GM13977 (cell line): Measurements from ENCODE around the gene CREB5.

Source experiments
- DNase-seq: peaks from one replicate; pipeline ENCODE4 v3.0.0; 2012; ENCODE audit warnings: low spot score
- in situ Hi-C: fragments of 300-500 bp; cut with MboI; formaldehyde crosslinking; loops from one replicate; pipeline ENCODE4 v1.12.0; 2022; ENCODE audit warnings: low sequenced_read_pairs, low pct_unique_long_range_greater_than_20kb, mixed read lengths, inconsistent platforms; ENCODE audit not compliant: unreplicated experiment
- TF ChIP-seq, protein P1 (sequence below): IDR thresholded peaks from 2 replicates; pipeline ENCODE4 v1.5.1; 2012; ENCODE audit warnings: mild to moderate bottlenecking, control low read depth; ENCODE audit not compliant: insufficient read depth; ENCODE audit errors: extremely low read depth, missing control alignments

CREB5 gene

DNA sequence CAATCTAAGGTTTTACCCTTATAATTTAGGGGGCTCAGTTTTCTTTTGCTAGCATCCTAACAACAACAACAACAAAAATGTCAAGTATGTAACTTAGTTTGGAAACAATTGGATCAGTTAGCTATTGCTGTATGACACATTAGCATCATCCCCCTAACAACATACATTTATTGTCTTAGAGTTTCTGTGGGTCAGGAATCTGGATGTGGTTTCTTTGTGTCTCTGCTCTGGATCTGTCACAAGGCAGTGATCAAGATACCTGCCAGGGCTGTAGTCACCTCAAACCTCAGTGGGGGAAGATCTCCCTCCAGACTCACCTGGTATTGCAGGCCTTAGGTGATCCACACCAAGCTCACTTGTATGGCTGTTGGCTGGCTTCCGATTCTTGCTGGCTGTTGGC, 18.3 kb downstream of the CREB5 start:
- DNase-seq, result no peak
- in situ Hi-C loops, result no loop called here
- TF ChIP-seq, protein P1, sequence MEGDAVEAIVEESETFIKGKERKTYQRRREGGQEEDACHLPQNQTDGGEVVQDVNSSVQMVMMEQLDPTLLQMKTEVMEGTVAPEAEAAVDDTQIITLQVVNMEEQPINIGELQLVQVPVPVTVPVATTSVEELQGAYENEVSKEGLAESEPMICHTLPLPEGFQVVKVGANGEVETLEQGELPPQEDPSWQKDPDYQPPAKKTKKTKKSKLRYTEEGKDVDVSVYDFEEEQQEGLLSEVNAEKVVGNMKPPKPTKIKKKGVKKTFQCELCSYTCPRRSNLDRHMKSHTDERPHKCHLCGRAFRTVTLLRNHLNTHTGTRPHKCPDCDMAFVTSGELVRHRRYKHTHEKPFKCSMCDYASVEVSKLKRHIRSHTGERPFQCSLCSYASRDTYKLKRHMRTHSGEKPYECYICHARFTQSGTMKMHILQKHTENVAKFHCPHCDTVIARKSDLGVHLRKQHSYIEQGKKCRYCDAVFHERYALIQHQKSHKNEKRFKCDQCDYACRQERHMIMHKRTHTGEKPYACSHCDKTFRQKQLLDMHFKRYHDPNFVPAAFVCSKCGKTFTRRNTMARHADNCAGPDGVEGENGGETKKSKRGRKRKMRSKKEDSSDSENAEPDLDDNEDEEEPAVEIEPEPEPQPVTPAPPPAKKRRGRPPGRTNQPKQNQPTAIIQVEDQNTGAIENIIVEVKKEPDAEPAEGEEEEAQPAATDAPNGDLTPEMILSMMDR, result no peak

DNA sequence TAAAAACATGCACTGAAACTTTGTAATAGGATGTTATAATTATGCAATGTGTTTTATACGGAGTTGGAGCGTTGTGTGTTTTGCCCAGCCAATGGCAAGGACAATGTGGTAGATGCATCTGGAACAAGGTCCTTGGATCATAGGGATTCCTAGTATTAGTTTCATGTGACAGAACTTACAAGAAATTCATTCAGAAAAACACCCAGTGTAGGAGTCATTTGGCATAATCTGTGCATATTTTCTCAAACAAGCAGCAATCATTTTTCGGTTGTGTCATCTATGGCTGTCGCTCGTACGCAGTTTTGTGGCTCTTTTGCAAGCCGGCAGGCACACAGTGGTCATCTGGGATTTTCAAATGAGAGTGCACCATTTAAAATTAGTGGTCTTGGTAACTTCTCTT, 19.8 kb downstream of the CREB5 start:
- in situ Hi-C loops, result no loop called here
- DNase-seq, result no peak
- TF ChIP-seq, protein P1, result no peak

DNA sequence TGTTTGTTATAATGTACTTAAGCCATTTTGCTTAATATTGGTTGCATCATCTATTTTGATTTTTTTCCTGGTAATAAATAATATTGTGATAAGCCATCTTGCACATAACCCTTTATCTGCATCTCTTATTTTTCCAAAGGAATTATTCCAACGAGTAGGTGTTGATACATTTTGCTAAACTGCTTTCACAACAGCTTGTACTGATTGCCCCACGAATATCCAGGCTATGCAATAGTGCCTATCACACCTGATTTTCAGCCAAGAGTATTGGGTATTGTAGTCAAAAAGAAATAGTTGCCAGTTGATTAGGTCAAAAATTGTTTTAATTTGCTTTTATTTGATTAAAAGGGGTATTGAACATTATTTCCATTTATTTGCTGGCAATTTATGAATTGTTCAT, 20.7 kb downstream of the CREB5 start:
- TF ChIP-seq, protein P1, result no peak
- DNase-seq, result no peak
- in situ Hi-C loops, result no loop called here

DNA sequence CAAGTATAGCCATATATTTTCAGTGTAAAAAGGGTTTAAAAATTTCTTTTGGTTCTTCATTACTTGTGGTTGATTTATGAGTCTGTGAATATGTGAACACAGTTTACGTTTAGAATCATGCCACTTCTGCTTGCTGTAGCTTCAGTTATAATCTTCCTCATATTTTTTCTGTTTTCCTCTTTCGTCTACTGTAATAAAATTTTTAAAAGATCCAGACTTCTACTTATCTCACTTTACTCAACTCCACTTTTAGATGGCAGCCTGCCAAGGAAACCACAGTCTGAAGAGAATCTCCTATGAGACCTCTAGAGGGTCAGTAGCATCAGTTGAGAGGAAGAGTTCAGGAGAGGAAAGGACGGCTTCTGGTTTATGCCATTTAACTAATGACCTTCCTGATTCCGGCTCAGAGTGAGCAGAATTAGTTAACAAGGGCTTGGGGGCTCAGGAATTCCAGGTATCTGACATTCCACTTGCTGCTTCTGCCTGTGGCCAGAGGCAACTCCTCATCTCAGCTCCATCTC, 21.4 kb downstream of the CREB5 start:
- TF ChIP-seq, protein P1, result no peak
- in situ Hi-C loops, result no loop called here
- no peak for DNase-seq

DNA sequence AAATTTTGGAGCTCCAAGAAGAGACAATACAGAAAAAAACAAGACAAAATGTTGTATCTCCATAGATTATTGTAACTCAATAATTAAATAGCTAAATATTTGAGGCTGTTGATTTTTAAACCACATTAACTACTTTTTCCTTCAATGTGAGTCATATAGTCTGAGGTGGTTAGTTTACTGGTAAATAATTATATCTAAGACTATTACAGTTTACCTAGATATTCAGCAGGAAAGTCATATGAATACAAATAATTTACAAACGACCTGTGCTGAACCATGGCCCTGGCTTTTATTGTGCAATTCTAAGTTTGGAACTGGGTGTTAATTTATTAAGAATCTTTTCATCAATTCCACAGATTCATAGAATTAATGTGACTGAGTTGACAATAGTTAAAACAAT, 22.2 kb downstream of the CREB5 start:
- TF ChIP-seq, protein P1, result no peak
- DNase-seq, result no peak
- in situ Hi-C loops, result no loop called here

DNA sequence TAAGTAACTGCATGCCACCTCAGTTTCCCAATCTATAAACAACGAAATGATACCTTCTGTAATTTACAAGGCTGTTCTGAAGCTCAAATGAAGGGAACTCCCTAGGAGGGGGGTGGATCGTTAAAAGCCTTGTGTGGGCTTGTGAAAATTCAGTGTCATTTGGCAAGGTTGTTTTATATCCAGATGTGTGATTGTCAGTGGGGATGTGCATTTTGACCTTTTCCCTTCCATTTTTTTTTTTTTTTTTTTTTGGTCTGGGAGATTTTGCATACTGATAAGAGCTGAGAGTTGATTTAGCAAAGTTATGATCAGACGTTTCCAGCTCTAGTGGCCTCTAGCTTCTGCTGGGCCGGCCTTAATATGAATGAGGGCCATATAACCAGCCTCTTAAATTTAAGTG, 22.8 kb downstream of the CREB5 start:
- TF ChIP-seq, protein P1, result no peak
- DNase-seq, result no peak
- in situ Hi-C loops, result no loop called here
